ENCODE results near the gene HSPG2.

The HSPG2 gene

GRCh38 chr1:21935891-21936365, 1.2 kb downstream of the HSPG2 start:
- no peaks in the 10 kb centered on the region for H3K36me3 ChIP-seq
- H3K4me1 ChIP-seq, result peaks cover 11 to 84% (median 72%) of the 10 kb centered on the region in 4 donors
- H3K9me3 ChIP-seq, result no peaks in the 10 kb centered on the region
- H3K4me3 ChIP-seq, result peak overlapping the region; percentile 74 to 77
- DNase-seq, result no peak
- H3K27me3 ChIP-seq, result no peaks in the 10 kb centered on the region
- peak overlapping the region; percentile 96 to 97 for H3K27ac ChIP-seq
- TF ChIP-seq, protein P1, sequence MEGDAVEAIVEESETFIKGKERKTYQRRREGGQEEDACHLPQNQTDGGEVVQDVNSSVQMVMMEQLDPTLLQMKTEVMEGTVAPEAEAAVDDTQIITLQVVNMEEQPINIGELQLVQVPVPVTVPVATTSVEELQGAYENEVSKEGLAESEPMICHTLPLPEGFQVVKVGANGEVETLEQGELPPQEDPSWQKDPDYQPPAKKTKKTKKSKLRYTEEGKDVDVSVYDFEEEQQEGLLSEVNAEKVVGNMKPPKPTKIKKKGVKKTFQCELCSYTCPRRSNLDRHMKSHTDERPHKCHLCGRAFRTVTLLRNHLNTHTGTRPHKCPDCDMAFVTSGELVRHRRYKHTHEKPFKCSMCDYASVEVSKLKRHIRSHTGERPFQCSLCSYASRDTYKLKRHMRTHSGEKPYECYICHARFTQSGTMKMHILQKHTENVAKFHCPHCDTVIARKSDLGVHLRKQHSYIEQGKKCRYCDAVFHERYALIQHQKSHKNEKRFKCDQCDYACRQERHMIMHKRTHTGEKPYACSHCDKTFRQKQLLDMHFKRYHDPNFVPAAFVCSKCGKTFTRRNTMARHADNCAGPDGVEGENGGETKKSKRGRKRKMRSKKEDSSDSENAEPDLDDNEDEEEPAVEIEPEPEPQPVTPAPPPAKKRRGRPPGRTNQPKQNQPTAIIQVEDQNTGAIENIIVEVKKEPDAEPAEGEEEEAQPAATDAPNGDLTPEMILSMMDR (IDR thresholded peaks at IDR 0.05), result no peak
- intact Hi-C loops (cut with DNase I; ENCODE audit: low total_unique reads), result no loop called here

DNA sequence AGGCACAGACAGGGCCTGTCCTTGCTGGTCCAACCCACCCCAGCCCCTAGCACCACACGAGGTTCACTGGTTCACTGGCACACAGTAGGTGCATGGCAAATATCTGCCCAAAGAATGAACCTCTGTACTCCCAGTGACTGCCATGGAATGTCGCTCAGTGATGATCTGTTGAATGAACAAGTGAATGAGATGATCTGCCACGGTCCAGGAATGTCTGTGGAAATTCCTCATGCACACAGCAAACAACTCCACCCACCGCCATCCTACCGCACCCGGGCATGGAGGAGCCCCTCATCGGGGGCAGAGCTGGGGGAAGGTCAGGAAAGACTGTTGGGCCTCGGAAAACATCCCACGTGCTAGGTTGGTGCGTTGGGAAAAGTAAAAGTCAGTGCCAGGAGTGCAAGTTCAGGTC, 1.7 kb downstream of the HSPG2 start:
- Histone ChIP-seq H3K27me3 (no peaks in the 10 kb centered on the region), H3K36me3 (no peaks in the 10 kb centered on the region), H3K9me3 (no peaks in the 10 kb centered on the region), H3K4me1 (peaks cover 11 to 84% (median 73%) of the 10 kb centered on the region in 4 donors), H3K4me3 (peak overlapping the region; percentile 74 to 77), H3K27ac (peak overlapping the region; percentile 96 to 97)
- TF ChIP-seq, protein P1 (IDR thresholded peaks at IDR 0.05), result no peak
- intact Hi-C loops (cut with DNase I; ENCODE audit: low total_unique reads), result no loop called here
- DNase-seq, result no peak

GRCh38 chr1:21933397-21934248, 3.5 kb downstream of the HSPG2 start:
- peaks cover 11 to 79% (median 68%) of the 10 kb centered on the region in 4 donors for H3K4me1 ChIP-seq
- DNase-seq, result peak; percentile 70 to 88
- intact Hi-C loops (cut with DNase I; ENCODE audit: low total_unique reads), result no loop called here
- H3K36me3 ChIP-seq, result peaks cover 0 to under 1% (median 0%) of the 10 kb centered on the region in 3 donors
- no peaks in the 10 kb centered on the region for H3K27me3 ChIP-seq
- no peaks in the 10 kb centered on the region for H3K9me3 ChIP-seq
- TF ChIP-seq, protein P1 (IDR thresholded peaks at IDR 0.05), result no peak
- peak overlapping the region; percentile 74 to 77 for H3K4me3 ChIP-seq
- H3K27ac ChIP-seq, result peak overlapping the region; percentile 96 to 97

DNA sequence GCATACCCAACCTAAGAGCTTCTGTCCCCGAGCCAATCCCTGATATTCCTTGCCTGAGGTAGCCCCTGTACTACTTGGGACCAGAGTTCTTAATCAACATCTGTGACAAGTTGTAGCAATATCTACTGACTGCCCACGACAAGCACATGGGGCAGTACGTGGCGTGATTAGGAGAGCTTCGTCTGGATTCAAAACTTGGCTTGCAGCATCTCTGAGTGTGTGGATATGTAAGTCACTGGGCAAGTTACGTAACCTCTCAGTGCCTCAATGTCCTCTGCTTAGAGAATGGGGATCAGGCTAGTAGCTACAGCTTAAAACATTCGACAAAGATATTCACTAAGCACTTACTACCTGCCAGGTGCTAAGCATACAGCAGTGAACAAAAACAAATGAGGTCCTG, 5.0 kb downstream of the HSPG2 start:
- H3K4me3 ChIP-seq, result peak overlapping the region; percentile 11 to 74

GRCh38 chr1:21931171-21932093, 5.7 kb downstream of the HSPG2 start:
- intact Hi-C loops (cut with DNase I; ENCODE audit: low total_unique reads), result loop anchor here (2.0 kb wide), 1 partner anchor 27 kb away; no protein-coding TSS in a partner anchor
- TF ChIP-seq, protein P1 (IDR thresholded peaks at IDR 0.05), result no peak
- H3K27ac ChIP-seq, result peak overlapping the region; percentile 96 to 97
- peak; percentile 86 to 93 for DNase-seq
- no peaks in the 10 kb centered on the region for H3K27me3 ChIP-seq
- H3K9me3 ChIP-seq, result no peaks in the 10 kb centered on the region
- H3K4me3 ChIP-seq, result peak overlapping the region; percentile 11 to 24
- peaks cover 16 to 89% (median 76%) of the 10 kb centered on the region in 4 donors for H3K4me1 ChIP-seq
- H3K36me3 ChIP-seq, result peaks cover 0 to 5% (median 0%) of the 10 kb centered on the region in 3 donors

More for the DNA sequence above, 5.0 kb downstream of the HSPG2 start:
- Histone ChIP-seq H3K4me1 (peaks cover 14 to 82% (median 69%) of the 10 kb centered on the region in 4 donors), H3K27ac (peak overlapping the region; percentile 96 to 97), H3K9me3 (no peaks in the 10 kb centered on the region), H3K27me3 (no peaks in the 10 kb centered on the region), H3K36me3 (peaks cover 0 to 5% (median 0%) of the 10 kb centered on the region in 3 donors)
- TF ChIP-seq, protein P1 (IDR thresholded peaks at IDR 0.05), result no peak
- intact Hi-C loops (cut with DNase I; ENCODE audit: low total_unique reads), result no loop called here
- DNase-seq, result peak; percentile 87 to 93

Measured in tibial artery (tissue), 4 donors.